ENCODE measurements around the gene RGPD5.
"Not testable (repeated sequence)": the region's sequence is repeated elsewhere in the genome, so short reads cannot be mapped to it uniquely, and the experiment has no call there.

DNA sequence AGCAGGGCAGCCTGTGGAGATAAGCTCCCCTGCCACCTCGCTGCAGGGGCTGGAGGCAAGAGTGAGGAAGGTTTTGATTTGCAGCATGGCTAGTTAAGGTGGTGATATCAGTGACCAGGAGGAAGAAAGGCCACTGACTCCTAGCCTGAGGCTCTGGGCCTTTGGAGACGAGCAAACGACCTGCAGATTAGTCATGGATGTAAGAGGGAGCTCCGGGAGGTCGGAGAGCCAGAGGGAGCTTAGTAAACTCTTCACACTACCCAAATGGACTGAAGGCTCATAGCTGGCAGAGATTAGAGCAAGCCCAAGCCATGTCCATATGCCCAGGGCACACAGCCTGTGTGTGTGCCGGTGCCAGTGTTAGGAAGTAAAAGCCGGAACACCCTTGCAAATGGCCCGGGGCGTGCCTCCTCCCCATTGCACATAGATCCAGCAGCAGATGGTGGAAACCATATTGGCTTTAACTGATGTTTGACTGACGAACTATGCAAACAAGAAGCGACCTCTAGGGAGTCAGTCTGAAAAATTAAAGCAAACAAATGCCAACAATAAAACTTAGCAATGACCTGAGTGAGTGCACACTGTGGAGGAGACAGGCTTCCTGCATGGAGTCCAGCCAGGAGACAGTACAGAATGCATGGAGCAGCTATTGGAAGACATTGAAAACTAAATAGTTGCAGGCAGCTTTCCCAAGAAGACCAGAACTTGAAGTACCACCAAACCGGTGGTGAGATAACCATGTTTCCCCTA, 2.4 kb upstream of the RGPD5 start:
- not testable (repeated sequence) for TF ChIP-seq POLR2A (IDR thresholded peaks at IDR 0.05; ENCODE audit: low read depth)
- TF ChIP-seq, protein P1, sequence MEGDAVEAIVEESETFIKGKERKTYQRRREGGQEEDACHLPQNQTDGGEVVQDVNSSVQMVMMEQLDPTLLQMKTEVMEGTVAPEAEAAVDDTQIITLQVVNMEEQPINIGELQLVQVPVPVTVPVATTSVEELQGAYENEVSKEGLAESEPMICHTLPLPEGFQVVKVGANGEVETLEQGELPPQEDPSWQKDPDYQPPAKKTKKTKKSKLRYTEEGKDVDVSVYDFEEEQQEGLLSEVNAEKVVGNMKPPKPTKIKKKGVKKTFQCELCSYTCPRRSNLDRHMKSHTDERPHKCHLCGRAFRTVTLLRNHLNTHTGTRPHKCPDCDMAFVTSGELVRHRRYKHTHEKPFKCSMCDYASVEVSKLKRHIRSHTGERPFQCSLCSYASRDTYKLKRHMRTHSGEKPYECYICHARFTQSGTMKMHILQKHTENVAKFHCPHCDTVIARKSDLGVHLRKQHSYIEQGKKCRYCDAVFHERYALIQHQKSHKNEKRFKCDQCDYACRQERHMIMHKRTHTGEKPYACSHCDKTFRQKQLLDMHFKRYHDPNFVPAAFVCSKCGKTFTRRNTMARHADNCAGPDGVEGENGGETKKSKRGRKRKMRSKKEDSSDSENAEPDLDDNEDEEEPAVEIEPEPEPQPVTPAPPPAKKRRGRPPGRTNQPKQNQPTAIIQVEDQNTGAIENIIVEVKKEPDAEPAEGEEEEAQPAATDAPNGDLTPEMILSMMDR (IDR thresholded peaks at IDR 0.05): not testable (repeated sequence)

Measured in esophagus muscularis mucosa (tissue), 3 donors.